ENCODE results near the gene KANTR.
"Not testable (repeated sequence)": the region's sequence is repeated elsewhere in the genome, so short reads cannot be mapped to it uniquely, and the experiment has no call there.

Gene KANTR

GRCh38 chrX:53133400-53133799 lies 39.5 kb downstream of the KANTR start:
- peak; percentile 30 for DNase-seq

- no peak for DNase-seq
These were observed 41.6 kb downstream of the KANTR start for GRCh38 chrX:53135581-53135980.

GRCh38 chrX:53153581-53153980 lies 59.6 kb downstream of the KANTR start:
- no peak for DNase-seq

GRCh38 chrX:53155512-53156206 lies 61.7 kb downstream of the KANTR start:
- no peak for DNase-seq

- no peak for DNase-seq
These were observed 62.3 kb downstream of the KANTR start for GRCh38 chrX:53156207-53156596.

GRCh38 chrX:53159184-53159583 lies 65.2 kb downstream of the KANTR start:
- no peak for DNase-seq

GRCh38 chrX:53160297-53160983 lies 66.5 kb downstream of the KANTR start:
- DNase-seq: no peak

GRCh38 chrX:53163436-53163835 lies 69.5 kb downstream of the KANTR start:
- DNase-seq: no peak

GRCh38 chrX:53164566-53164965 lies 70.6 kb downstream of the KANTR start:
- not testable (repeated sequence) for DNase-seq

- no peak for DNase-seq
These were observed 72.2 kb downstream of the KANTR start for GRCh38 chrX:53166103-53166502.

- DNase-seq: no peak
These were observed 77.4 kb downstream of the KANTR start for GRCh38 chrX:53171356-53171755.
